B cell (primary cell): ENCODE data around the gene IDH3A.

ENCODE experiments used
- CTCF ChIP-seq: fragments of 200-600 bp; IDR thresholded peaks from one replicate; pipeline ENCODE4 v1.8.0; 2022; ENCODE audit warnings: antibody characterized with exemption, mild to moderate bottlenecking
- EZH2 ChIP-seq: IDR thresholded peaks from 2 replicates; pipeline ENCODE4 v1.6.1; 2012; ENCODE audit warnings: borderline replicate concordance, low read depth, mild to moderate bottlenecking, moderate library complexity, low read length; ENCODE audit not compliant: insufficient read depth, poor library complexity, severe bottlenecking

DNA sequence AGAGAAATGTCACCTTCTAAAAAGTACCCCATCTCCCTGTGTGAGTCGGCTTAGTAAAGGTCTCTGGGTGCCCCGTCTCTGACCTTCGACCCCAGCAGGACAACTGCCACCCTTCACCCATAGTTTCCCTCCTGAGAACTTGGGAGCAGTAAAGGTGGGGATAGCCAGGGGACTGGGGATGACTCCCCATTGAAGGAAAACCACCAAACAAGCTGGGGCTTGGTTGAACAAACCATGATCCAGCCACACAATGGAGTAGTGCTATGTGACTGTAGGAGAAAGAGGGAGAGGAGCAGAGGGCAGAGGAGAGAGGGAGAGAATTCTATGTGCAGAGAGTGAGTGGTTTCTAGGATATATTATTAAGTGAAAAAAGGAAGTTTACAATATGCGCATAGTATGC lies 33.7 kb downstream of the IDH3A start:
- no peak for TF ChIP-seq CTCF
- TF ChIP-seq EZH2: no peak
